NCI-H748 (cell line): ENCODE data around the gene CPLX1.
A peak's percentile ranks its signal among the peaks of the same experiment; 100 is the strongest.
"Not testable (repeated sequence)": the region's sequence is repeated elsewhere in the genome, so short reads cannot be mapped to it uniquely, and the experiment has no call there.

Experiments used
- DNase-seq: peaks from one replicate; lab custom pipeline; 2025; ENCODE audit not compliant: unreplicated experiment; lab: John Stamatoyannopoulos, UW

Gene CPLX1

GRCh38 chr4:780716-781492 is 45.0 kb downstream of the CPLX1 start:
- DNase-seq: peak; percentile 2

DNA sequence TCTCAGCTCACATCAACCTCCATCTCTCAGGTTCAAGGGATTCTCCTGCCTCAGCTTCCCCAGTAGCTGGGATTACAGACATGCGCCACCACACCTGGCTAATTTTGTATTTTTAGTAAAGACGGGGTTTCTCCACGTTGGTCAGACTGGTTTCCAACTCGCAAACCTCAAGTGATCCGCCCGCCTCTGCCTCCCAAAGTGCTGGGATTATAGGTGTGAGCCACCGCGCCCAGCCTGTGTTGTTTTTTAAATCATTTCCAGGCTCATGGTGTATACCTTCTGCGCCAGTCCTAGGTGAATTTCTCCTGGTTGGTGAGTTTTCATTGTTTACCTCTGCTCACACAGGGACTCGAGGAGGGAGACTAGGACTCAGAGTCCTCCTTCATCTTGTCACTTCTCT is 45.7 kb downstream of the CPLX1 start:
- DNase-seq: not testable (repeated sequence)

DNA sequence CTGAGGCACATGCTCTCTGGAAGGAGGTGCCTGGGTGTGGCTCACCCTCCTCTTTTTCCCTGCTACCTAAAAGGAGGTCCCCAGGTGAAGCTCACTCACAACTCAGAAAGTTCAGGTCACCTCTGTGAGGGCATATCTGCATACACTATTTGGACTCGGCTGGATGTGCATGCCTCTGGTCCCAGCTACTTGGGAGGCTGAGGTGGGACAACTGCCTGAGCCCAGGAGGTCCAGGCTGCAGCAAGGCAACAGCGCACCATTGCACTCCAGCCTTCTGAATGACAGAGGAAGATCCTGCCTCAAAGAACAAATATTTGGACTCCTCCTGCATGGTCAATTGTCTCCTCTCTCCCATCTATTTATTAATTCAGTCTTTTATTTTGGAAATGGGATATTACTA is 46.4 kb downstream of the CPLX1 start:
- no peak for DNase-seq

- DNase-seq: no peak
Observed at GRCh38 chr4:777520-778262, 48.2 kb downstream of the CPLX1 start.

- no peak for DNase-seq
Observed at GRCh38 chr4:776743-777441, 49.0 kb downstream of the CPLX1 start.

GRCh38 chr4:775485-775884 is 50.4 kb downstream of the CPLX1 start:
- DNase-seq: not testable (repeated sequence)

DNA sequence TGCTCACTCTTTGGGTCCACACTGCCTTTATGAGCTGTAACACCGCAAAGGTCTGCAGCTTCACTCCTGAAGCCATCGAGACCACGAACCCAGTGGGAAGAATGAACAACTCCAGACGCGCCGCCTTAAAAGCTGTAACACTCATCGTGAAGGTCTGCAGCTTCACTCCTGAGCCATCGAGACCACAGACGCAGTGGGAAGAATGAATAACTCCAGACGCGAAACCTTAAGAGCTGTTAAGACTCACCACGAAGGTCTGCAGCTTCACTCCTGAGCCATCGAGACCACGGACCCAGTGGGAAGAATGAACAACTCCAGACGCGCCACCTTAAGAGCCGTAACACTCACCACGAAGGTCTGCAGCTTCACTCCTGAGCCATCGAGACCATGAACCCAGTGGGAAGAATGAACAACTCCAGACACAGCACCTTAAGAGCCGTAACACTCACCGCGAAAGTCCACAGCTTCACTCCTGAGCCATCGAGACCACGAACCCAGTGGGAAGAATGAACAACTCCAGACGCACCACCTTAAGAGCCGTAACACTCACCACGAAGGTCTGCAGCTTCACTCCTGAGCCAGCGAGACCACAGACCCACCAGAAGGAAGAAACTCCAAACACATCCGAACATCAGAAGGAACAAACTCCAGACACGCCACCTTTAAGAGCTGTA is 51.4 kb downstream of the CPLX1 start:
- not testable (repeated sequence) for DNase-seq

DNA sequence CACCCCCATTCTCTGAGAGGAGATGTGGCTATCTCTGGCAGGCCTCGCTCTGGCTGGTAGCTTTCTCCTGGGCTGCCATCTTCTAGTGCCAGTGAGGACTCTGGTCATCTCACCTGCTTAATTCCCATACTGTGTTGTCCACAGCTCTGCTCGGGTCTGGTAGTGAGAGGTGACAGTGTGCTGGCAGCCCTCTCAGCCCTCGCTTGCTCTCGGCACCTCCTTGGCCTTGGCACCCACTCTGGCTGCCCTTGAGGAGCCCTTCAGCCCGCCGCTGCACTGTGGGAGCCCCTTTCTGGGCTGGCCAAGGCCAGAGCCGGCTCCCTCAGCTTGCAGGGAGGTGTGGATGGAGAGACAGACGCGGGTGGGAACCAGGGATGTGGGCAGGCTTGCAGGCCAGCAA is 52.7 kb downstream of the CPLX1 start:
- no peak for DNase-seq

DNA sequence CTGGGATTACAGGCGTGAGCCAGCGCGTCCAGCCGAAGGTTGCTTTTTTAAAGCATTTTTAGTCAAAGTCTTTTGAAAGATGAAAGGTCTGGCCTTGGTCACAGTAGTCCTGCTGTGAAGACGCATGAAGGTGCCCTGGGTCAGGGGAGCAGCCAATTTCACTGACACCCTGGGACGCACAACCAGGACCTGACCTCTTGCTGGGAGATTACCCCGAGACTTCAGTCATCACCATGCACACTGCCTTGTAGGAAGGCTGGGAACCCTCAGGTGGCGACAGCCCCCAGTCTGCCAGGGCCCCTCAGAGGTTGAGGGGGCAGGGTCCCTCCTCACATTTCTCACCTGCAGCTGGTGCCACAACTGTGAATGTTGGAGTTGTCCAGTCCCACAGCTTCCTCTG is 53.2 kb downstream of the CPLX1 start:
- no peak for DNase-seq

DNA sequence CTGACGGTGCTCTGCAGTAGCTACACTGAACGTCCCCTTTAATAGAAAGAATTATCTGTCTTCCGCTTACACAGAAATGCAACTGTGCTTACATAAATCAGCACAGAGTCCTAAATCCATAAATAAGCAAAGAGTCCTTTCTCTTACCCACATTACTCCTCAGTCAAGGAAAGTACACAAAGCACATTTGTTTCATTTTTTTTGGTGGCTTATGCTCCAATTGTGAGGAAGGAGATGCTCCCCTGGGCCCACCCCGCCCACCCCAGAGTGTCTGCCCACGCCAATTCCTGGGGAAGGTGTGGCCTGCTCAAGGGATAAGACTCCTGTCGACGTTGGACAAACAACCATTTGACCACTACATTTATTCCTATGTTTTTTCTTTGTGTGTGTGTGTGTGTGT is 53.8 kb downstream of the CPLX1 start:
- no peak for DNase-seq

DNA sequence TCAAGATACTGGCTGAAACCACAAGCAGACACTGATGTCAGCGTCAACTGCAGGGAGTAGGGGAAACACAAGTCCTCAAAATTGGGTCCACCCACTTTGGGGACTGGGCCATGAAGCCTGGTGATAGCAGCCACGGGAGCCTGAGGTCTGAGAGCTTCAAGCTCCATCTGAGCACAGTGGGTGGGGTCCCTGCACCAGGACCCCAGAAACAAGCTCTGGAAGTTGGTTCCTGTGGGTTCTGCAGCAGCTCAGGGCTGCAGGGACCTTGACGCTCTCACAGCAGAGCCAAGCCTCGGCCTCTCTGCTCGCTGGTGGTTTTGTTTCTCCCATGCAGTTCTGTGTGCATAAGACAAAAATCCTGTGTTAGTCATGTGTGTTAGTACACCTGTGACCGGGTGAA is 54.5 kb downstream of the CPLX1 start:
- DNase-seq: no peak

- DNase-seq: no peak
Observed at GRCh38 chr4:770022-770421, 55.9 kb downstream of the CPLX1 start.

DNA sequence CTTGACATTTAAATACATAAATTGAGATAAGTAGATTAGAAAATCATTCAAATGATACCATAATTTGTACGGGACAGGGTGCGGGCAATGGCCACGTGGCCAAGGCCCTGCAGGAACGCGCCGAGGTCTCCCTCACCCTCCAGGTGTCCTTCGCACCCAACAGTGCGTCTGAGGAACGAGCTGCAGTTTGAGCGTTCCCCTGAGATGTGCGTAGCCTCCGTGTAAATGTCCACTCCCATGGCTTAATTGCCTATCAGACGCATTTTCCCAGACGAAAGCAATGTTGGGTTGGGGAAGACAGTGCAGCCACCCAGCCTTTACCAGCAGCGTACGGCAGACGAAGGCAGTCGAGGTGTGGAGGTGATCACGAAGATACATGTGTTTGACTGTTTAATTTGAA is 56.4 kb downstream of the CPLX1 start:
- DNase-seq: no peak

DNA sequence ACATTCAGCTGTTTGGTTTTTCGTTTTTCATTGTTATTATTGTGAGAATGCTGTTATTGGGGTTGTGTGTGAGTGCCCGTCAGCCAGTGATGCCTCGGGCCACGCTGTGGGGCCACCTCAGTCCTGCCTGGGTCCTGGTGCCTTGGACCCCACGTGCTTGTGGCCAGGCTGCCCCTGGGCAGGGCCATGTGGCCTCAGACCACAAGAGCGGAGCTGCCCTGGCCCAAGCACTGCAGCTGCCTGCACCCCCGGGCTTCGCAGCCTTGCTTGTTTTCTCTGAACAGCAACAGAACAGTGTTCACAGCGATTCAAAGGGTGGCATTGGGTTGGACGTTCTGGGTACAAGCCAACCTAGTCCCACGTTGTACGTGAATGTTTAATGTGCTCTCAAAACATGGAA is 56.9 kb downstream of the CPLX1 start:
- DNase-seq: no peak

DNA sequence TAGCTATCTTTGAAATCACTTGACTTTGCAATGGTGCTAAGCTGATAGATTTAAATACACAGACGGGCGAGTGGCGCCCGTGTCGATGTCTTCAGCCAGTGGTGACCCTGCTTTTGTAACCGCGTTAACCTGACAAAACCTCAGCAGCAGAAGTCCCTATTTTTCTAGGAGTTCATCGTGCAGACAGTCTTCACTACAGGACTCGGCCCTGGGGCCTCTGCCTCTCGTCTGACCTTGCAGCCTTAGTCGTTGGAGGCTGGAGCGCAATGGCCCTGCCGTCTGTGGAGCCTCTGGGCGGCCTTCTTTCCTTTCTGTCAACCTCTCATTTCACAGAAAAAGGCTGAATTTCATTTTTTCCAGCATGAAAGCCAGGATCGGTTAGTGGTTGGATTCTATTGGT is 57.9 kb downstream of the CPLX1 start:
- DNase-seq: no peak

DNA sequence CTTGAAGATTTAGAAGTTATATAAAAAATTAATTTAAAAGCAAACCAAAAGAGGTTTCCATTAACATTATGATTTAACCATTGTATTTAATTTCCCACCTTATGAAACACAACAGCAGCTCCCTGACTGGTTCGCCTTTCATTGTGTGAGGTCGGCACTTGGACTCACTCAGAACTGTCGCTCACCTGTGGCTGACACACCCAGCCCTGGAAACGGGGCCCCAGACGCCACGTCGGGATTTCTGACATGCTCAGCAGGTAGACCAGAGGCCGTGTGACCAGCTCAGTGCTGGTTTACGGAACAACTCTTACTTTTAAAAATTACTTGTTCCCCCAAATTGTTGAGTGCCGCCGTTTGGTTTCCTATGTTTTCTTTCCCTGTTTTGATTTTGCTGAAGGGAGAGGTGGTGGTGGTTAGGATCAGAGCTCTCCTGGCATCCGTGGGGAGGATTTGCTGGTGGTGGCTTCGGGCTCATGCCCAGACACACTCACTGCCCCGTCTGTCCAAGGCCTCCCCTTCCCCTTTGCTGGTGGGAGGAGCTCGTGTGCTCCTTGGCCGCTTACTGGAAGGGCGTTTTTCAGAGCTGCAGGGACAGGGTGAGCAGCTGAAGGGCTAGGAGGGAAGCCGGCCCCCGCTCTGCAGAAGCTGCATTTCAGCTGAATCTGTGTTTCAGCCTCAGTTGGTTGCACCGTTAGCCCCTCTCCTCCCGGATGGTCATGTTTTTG is 59.2 kb downstream of the CPLX1 start:
- no peak for DNase-seq

DNA sequence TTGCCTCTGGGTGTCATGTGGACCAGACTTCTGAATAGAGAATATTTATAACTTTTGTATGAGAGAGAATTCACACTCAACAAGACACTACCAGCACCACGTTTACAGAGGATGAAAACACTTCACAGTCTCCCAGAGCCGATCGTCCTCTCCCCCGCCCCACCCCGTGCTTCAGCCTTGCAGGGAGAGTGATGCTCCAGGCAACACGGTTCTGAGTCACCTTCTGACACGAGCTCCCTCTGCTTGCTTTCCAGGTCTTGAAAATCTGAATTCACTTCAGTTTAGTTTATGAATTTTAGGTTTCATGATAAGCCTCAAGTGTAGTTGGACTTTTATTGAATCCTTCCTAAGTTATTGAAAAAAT is 59.8 kb downstream of the CPLX1 start:
- no peak for DNase-seq

DNA sequence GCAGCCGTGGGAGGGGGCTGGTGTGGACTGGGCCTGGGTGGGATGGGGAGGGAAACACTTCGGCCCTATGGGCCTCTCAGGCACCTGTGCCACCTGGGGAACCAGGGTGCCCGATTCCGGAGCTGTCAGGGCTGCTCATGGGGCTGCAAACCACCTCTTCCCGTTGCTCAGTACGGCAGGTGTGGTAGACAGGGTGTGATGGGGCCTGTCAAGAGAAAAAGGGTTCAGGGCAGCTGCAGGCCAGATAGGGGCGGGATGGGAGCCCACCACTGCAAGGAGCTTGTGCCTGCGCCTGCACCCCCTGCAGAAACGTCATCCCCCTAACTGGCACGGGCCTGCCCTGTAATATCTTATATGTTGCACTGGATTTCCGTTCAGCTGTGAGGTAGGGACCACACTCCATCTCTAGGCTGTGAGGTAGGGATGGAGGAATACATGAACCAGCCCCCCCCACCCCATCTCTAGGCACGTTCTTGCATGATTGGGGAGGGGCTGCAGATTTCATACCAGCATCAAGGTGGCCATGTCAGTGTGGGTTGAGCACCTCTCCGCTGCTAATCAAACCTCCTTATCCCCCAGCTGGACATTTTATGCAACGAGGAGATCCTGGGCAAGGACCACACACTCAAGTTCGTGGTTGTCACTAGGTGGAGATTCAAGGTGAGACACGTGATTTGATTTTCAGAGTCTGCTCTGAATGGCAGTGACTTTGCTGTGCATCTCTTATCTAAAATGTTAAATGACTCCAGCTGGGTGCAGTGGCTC is 61.3 kb downstream of the CPLX1 start:
- no peak for DNase-seq

DNA sequence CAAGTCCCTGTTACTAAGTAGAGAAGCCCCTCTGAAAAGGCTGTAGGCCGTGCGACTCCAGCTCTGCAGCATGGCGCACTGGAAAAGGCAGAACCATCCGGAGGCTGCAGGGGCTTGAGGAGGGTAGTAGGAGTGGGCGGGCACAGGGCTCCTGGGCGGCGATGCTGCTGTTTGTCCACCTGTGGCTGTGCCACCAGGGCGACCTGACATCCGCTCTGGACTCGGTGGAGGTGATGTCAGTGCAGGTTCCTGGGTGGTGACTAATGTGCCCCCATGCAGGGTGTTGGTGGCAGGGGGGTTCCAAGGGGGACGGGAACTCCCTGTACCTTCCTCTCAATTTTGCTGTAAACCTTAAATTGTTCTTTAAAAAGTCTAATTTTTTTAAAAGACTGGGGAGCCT is 62.0 kb downstream of the CPLX1 start:
- DNase-seq: no peak

- no peak for DNase-seq
Observed at GRCh38 chr4:763191-763810, 62.6 kb downstream of the CPLX1 start.
